Ureter (tissue), 1 donor: ENCODE data around the gene COPS7A. TPM values are rescaled to one million over a fixed set of nuclear protein-coding genes. Genes with fewer than 3 reads are reported as not detected.

Source experiments
- DNase-seq: peaks from one replicate; pipeline ENCODE4 v3.0.0-alpha.2; 2020; ENCODE audit warnings: low spot score
- total RNA-seq: library from RNA; stranded (reverse); gene quantifications from one replicate; pipeline ENCODE4 v1.2.4, GENCODE V29; 2023
- donor health status: DM: yes; HTN: yes; CAD: no.

The COPS7A gene
- total RNA-seq, 1 donor from 2014 or later: 77.9 TPM

DNA sequence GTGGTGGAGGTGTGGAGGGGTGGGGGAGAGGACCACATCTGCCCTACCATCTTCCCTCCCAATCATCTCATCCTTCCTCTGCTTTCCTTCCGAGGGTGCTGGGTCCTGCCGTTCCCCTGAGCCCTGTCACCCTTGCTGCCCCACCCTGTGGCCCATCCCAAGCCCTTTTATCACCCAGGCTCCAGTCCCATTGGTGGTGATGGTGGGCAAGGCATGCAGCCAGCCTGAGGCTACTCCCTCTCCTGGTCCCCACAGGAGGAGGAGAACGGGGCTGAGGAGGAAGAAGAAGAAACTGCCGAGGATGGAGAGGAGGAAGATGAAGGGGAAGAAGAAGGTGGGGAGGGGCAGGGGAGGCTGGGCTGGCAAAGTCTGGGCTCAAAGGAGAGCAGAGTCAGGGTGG, 45.8 kb downstream of the COPS7A start:
- no peak for DNase-seq

DNA sequence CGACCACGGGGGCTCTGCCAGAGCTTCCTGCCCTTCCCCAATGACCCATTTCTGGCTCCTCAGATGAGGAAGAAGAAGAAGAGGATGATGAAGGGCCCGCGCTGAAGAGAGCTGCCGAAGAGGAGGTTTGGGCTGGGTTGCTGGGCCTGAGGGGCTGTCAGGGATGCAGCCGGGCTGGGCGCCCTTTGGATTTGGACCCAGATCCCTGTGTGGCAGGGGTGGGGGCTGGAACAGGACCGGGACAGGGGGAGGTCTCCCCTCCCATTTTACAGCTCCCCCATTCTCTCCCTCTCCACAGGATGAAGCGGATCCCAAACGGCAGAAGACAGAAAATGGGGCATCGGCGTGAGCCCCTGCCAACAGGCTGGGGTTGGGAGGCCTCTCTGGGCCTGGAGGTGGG, 46.2 kb downstream of the COPS7A start:
- DNase-seq: no peak

DNA sequence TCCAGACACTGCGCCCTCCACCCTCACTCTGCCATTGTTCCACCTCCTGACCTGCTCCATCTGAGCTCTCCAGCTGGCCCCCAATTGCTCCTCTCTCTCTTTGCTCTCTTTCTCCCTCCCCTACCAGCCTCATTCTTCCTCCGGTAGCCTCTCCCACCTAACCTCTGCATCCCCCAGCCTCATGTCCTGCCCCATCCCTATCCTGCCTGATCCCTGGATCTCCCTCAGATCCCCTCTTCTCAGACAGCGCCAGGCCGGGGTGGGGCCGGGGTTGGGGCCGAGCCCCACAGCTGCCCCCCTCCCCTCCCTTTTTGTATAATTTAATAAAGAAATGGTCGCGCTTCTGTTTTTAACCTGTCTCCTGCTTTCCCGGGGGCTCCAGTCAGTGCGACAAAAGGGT, 46.8 kb downstream of the COPS7A start:
- DNase-seq: no peak

DNA sequence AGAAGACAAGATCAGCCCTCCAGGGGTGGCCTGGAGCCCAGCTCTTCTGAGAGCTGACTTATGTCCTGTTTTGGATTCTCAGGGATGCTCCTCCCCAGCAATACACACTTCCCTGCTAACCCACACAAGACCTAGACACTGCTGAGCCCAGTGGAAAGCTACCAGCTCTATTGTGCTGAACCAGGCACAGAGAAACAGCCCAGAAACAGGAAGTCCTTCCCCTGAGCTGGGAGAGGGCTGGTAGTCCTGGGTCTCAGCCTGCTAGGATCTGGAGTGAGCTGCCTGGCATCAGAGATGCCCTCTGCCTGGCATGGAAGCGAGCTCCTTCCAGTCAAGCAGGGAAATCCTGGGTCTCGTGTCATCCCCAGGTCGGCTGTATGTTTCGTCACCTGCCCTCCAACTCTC, 47.2 kb downstream of the COPS7A start:
- DNase-seq: no peak

GRCh38 chr12:6771509-6772330, 47.9 kb downstream of the COPS7A start:
- DNase-seq: no peak

- DNase-seq: no peak
Measured at GRCh38 chr12:6772331-6772695, 48.5 kb downstream of the COPS7A start, which contains the start of gene LAG3. Gene LAG3, plus strand, starts transcription at chr12:6772520. Its CDS starts 333 bp downstream, at chr12:6772853.

DNA sequence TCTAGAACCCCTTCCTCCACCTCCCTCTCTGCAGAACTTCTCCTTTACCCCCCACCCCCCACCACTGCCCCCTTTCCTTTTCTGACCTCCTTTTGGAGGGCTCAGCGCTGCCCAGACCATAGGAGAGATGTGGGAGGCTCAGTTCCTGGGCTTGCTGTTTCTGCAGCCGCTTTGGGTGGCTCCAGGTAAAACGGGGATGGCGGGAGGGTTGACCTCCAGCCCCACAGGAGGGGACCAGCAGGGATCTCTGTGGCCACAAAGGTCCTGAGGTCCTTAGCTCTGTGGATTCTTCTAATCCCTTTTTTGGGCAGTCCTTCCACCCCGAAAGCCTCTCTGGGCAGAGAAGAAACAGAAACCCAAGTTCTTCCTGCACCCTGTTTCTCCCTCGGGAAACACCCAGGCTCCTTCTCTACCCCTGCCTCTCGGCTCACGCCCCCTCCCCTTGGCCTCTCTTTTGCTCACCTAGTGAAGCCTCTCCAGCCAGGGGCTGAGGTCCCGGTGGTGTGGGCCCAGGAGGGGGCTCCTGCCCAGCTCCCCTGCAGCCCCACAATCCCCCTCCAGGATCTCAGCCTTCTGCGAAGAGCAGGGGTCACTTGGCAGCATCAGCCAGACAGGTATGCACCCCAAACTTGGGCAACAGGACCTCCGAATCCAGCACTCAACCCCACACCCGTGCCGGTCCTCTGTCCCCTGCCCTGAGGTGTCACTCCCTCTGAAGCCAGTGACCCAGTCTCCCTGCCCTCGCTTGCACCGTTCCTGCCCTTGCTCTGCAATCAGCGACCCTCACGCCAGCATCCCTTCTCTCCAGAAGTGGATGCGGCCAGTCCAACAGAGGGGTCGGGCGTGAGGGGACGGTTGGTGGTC, 49.1 kb downstream of the COPS7A start:
- no peak for DNase-seq

GRCh38 chr12:6773590-6774351, 49.9 kb downstream of the COPS7A start:
- no peak for DNase-seq

- no peak for DNase-seq
Measured at GRCh38 chr12:6774499-6775062, 50.7 kb downstream of the COPS7A start.

- DNase-seq: no peak
Measured at GRCh38 chr12:6775185-6776174, 51.6 kb downstream of the COPS7A start.

DNA sequence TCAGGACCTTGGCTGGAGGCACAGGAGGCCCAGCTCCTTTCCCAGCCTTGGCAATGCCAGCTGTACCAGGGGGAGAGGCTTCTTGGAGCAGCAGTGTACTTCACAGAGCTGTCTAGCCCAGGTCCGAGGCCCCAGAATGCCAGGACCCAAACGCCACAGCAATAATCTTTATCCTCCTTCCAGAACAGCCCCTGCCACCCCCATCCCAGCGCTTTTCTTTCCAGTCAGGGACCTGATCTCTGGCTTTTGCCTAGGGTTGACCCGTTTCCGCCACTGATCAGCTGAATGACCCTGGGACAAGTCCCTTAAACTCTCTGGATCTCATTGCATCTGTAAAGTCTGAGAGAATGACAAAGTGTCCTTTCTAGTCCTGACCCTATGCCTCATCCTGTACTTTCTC, 53.5 kb downstream of the COPS7A start:
- DNase-seq: no peak

DNA sequence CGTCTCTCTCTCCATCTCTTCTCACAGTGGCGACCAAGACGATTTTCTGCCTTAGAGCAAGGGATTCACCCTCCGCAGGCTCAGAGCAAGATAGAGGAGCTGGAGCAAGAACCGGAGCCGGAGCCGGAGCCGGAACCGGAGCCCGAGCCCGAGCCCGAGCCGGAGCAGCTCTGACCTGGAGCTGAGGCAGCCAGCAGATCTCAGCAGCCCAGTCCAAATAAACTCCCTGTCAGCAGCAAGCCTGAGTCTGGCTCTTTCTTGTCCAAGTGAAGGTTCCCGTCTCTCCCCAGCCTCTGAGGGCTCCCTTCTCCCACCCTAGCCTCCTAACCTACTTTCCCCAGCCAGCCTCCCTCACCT, 54.3 kb downstream of the COPS7A start:
- DNase-seq: no peak

- peak; percentile 96 for DNase-seq
Measured at GRCh38 chr12:6778574-6779550, 55.0 kb downstream of the COPS7A start.

GRCh38 chr12:6779708-6780432, 56.0 kb downstream of the COPS7A start:
- DNase-seq: no peak

- no peak for DNase-seq
Measured at GRCh38 chr12:6780573-6780972, 56.7 kb downstream of the COPS7A start.
